ENCODE measurements around the gene ACTN1. TPM values are rescaled to one million over a fixed set of nuclear protein-coding genes. Genes with fewer than 3 reads are reported as not detected.

ACTN1 gene
- polyA plus RNA-seq, 1 experiment, result 641 TPM

- Histone ChIP-seq H3K4me3 (ENCODE audit: low read depth, low read length) (no peak overlapping the region), H3K27ac (ENCODE audit: low read depth, low read length) (peak overlapping the region; percentile 96), H3K9me3 (ENCODE audit: control insufficient read depth, insufficient read depth, low read length) (no peaks in the 10 kb centered on the region; the same call in 1 of the 2 replicates), H3K27me3 (ENCODE audit: control insufficient read depth, insufficient read depth, low read length) (no peaks in the 10 kb centered on the region)
- POLR2A ChIA-PET, result interaction anchor here (0.9 to 1.5 kb wide), 7 partner anchors 11 to 87 kb away, joined by 3 to 9 read pairs (median 4); no protein-coding TSS in a partner anchor
- CTCF ChIA-PET, result interaction anchor here (0.6 kb wide), 1 partner anchor 32 kb away, joined by 4 read pairs; no protein-coding TSS in a partner anchor
- peak; percentile 88 for DNase-seq (ENCODE audit: low read depth, low spot score)
- no peak for TF ChIP-seq CTCF (IDR thresholded peaks at IDR 0.05; ENCODE audit: low read depth, low read length)
These were observed 6.4 kb downstream of the ACTN1 start for GRCh38 chr14:68972507-68973218.

DNA sequence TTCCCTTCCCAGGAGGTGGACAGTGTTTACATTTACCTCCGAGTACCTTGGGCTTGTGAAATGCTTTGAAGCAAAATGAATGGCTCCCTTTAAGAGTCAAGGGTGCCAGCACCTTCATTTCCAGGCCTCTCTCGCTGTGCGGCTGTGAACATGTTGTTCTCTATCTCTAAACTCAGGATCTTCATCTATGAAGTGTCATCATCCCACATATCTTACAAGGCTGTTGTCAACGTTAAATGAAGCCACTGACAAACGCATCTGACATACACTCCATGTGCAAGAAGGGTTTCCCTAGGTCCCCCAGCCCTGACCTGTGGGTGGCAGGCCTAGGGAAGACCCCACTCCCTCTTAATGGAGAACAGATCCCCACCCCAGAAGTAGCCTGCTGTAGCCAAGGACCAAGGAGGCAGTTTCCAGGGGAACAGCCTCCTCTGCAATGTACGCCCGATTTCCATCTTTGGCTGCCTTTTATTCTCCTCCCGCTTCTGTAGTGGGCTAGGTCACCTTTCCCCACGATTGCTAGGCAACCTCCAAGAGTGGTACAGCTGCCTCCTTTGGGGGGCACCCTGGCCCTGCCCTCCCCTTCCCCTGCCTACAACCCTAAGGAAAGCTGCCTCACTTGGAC lies 7.6 kb downstream of the ACTN1 start:
- no peak for TF ChIP-seq CTCF (IDR thresholded peaks at IDR 0.05; ENCODE audit: low read depth, low read length)
- ChIA-PET POLR2A (interaction anchor here (0.9 to 1.3 kb wide), 2 partner anchors 74 to 88 kb away, joined by 3 read pairs; no protein-coding TSS in a partner anchor), CTCF (no interaction called here)
- H3K27ac ChIP-seq (ENCODE audit: low read depth, low read length), result peak overlapping the region; percentile 96
- no peaks in the 10 kb centered on the region for H3K27me3 ChIP-seq (ENCODE audit: control insufficient read depth, insufficient read depth, low read length)
- DNase-seq (ENCODE audit: low read depth, low spot score), result no peak
- no peak overlapping the region for H3K4me3 ChIP-seq (ENCODE audit: low read depth, low read length)
- no peaks in the 10 kb centered on the region; the same call in 1 of the 2 replicates for H3K9me3 ChIP-seq (ENCODE audit: control insufficient read depth, insufficient read depth, low read length)

- Histone ChIP-seq H3K27ac (ENCODE audit: low read depth, low read length) (peak overlapping the region; percentile 68), H3K9me3 (ENCODE audit: control insufficient read depth, insufficient read depth, low read length) (no peaks in the 10 kb centered on the region; the same call in 1 of the 2 replicates), H3K27me3 (ENCODE audit: control insufficient read depth, insufficient read depth, low read length) (no peaks in the 10 kb centered on the region), H3K4me3 (ENCODE audit: low read depth, low read length) (no peak overlapping the region; the same call in 1 of the 2 replicates)
- POLR2A ChIA-PET, result interaction anchor here (1.6 kb wide), 1 partner anchor 18 kb away, joined by 8 read pairs; no protein-coding TSS in a partner anchor
- CTCF ChIA-PET, result no interaction called here
- no peak for TF ChIP-seq CTCF (IDR thresholded peaks at IDR 0.05; ENCODE audit: low read depth, low read length)
- DNase-seq (ENCODE audit: low read depth, low spot score), result no peak
These were observed 8.4 kb downstream of the ACTN1 start for GRCh38 chr14:68970736-68971135.

- ChIA-PET CTCF (interaction anchor here (1.1 to 2.0 kb wide), 3 partner anchors 58 to 137 kb away, joined by 3 to 11 read pairs (median 5); no protein-coding TSS in a partner anchor), POLR2A (interaction anchor here (1.1 to 1.9 kb wide), 5 partner anchors 7 to 137 kb away, joined by 3 to 8 read pairs (median 3); no protein-coding TSS in a partner anchor)
- Histone ChIP-seq H3K27ac (ENCODE audit: low read depth, low read length) (peak overlapping the region; percentile 68), H3K27me3 (ENCODE audit: control insufficient read depth, insufficient read depth, low read length) (no peaks in the 10 kb centered on the region), H3K4me3 (ENCODE audit: low read depth, low read length) (peak overlapping the region; percentile 29), H3K9me3 (ENCODE audit: control insufficient read depth, insufficient read depth, low read length) (no peaks in the 10 kb centered on the region; the same call in 1 of the 2 replicates)
- no peak for DNase-seq (ENCODE audit: low read depth, low spot score)
- no peak for TF ChIP-seq CTCF (IDR thresholded peaks at IDR 0.05; ENCODE audit: low read depth, low read length)
These were observed 9.0 kb downstream of the ACTN1 start for GRCh38 chr14:68970038-68970612.

All from AG04450 (cell line).